ENCODE data around the gene KRT10. TPM values are rescaled to one million over a fixed set of nuclear protein-coding genes. Genes with fewer than 3 reads are reported as not detected.

Gene KRT10
- total RNA-seq: 10 to 100 TPM in 3 of 4 donors, 1 to 10 TPM in 1; 8.0 to 13.4 (median 11.3) TPM

DNA sequence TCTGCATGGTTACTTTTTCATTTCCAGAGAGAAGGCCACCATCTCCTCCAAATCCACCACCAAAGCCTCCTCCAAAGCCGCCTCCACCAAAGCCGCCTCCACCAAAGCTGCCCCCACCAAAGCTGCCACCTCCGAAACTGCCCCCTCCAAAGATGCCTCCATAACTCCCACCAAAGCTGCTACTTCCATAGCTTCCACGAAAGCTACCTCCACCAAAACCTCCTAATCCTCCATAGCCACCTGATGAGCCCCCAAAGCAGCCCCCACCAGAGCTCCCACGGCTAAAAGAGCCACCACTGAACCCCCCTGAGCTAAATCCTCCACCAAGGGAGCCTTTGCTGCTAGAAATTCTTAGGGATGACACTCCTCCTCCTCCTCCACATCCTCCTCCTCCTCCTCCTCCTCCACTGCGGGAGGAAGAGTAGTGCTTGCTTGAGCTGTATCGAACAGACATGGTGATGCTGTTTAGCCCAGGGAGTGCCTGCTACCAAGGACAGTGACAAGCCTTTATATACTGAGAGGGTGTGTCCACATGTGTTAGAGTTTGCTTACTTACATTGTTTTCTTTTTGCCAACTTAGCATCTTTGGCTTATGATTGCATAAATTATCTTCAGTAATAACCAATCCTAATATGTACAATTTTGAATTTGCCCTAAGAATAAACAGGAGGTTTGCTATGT lies at the start of gene KRT10:
Gene KRT10, minus strand, starts transcription at position 483 of the 681 bp plus-strand sequence. Its CDS starts 29 bp downstream, at position 454.
- H3K4me3 ChIP-seq: no peak within 1 kb of the TSS
- 90 to 95% methylated on average over 7 of the region's 7 CpGs for WGBS, 2 donors
- peaks cover 0 to 29% (median 10%) of the 10 kb centered on the region in 4 donors for H3K4me1 ChIP-seq
- DNase-seq (ENCODE audit: low spot score in 2 of 2): no peak
- H3K36me3 ChIP-seq: peaks cover 0 to 13% (median 0%) of the 10 kb centered on the region in 3 donors
- no peaks in the 10 kb centered on the region for H3K9me3 ChIP-seq
- TF ChIP-seq, protein P1, sequence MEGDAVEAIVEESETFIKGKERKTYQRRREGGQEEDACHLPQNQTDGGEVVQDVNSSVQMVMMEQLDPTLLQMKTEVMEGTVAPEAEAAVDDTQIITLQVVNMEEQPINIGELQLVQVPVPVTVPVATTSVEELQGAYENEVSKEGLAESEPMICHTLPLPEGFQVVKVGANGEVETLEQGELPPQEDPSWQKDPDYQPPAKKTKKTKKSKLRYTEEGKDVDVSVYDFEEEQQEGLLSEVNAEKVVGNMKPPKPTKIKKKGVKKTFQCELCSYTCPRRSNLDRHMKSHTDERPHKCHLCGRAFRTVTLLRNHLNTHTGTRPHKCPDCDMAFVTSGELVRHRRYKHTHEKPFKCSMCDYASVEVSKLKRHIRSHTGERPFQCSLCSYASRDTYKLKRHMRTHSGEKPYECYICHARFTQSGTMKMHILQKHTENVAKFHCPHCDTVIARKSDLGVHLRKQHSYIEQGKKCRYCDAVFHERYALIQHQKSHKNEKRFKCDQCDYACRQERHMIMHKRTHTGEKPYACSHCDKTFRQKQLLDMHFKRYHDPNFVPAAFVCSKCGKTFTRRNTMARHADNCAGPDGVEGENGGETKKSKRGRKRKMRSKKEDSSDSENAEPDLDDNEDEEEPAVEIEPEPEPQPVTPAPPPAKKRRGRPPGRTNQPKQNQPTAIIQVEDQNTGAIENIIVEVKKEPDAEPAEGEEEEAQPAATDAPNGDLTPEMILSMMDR (IDR thresholded peaks at IDR 0.05): no peak
- no peak for TF ChIP-seq POLR2A (IDR thresholded peaks at IDR 0.05)
- no peak for TF ChIP-seq EP300 (IDR thresholded peaks at IDR 0.05)
- H3K27me3 ChIP-seq: no peaks in the 10 kb centered on the region
- H3K27ac ChIP-seq: no peak within 1 kb of the TSS

DNA sequence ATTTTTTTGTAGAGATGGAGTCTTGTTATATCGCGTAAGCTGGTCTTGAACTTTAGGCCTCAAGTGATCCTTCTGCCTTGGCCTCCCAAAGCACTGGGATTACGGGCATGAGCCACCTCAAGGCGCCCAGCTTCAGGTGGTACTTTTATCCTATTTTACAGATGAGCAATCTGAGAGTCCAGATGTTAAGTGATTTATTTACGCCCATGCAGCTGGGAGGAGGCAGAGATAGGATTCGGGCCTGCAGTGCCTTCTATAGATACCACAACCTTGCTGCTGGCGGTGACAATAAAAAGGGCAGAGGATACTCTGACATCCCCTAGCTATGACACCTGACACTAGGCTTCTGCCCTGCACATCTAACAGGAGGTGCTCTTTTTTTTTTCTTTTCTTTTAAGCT lies 48.9 kb upstream of the KRT10 start:
- Histone ChIP-seq H3K27me3 (peaks cover 0 to 6% of the 10 kb centered on the region in 2 donors), H3K36me3 (no peaks in the 10 kb centered on the region), H3K9me3 (no peaks in the 10 kb centered on the region), H3K4me3 (no peak overlapping the region), H3K4me1 (no peaks in the 10 kb centered on the region), H3K27ac (no peak overlapping the region)
- WGBS, 2 donors: 96 to 98% methylated on average over 7 of the region's 7 CpGs
- TF ChIP-seq, protein P1 (IDR thresholded peaks at IDR 0.05): no peak
- TF ChIP-seq EP300 (IDR thresholded peaks at IDR 0.05) (no peak), POLR2A (IDR thresholded peaks at IDR 0.05) (no peak)
- no peak for DNase-seq (ENCODE audit: low spot score in 2 of 2)

DNA sequence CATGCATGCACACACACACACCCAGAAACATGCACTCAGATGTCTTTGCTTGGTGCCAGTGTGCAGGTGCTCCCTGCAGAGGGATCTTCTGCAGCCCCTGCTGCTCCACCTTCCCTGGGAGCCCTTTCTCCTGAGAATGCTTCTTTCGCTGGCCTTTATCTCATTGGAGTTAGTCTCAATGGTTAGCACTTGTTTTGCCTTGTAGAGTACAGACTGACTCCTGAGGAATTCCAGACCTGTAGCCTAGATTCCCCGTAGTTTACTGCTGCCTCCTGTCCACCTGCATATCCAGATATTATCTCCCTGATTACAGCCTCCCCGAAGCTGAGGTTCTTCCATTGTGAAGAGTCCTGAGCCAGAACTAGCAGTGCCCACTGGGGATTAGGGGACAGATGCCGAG lies 47.7 kb upstream of the KRT10 start:
- 77 to 89% methylated on average over 4 of the region's 4 CpGs for whole genome bisulfite sequencing, 2 donors
- no peak for TF ChIP-seq POLR2A (IDR thresholded peaks at IDR 0.05)
- TF ChIP-seq EP300 (IDR thresholded peaks at IDR 0.05): no peak
- TF ChIP-seq, protein P1 (IDR thresholded peaks at IDR 0.05): no peak
- Histone ChIP-seq H3K27ac (no peak overlapping the region), H3K4me1 (peaks cover 0 to under 1% (median 0%) of the 10 kb centered on the region in 4 donors), H3K9me3 (no peaks in the 10 kb centered on the region), H3K4me3 (no peak overlapping the region), H3K36me3 (no peaks in the 10 kb centered on the region), H3K27me3 (peaks cover 0 to 6% of the 10 kb centered on the region in 2 donors)
- DNase-seq (ENCODE audit: low spot score in 2 of 2): no peak

DNA sequence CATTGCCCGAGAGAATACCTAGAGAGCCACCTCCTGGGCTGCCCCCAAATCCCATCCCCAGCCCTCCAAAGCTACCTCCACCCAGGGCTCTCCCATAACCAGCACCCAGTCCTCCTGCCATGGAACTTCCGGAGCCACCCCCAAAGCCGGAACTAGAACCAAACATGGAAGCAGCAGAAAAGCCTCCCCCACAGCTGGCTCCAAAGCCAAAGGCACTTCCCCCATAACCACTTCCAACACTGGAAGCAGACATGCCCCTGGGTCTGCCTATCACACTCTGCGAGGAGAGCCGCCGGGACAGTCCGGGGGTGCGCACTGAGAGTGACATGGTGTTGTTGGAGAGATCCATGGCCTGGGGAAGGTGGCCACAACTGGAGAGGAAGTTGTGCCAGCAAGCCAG lies 44.4 kb upstream of the KRT10 start, which contains the start of gene KRT12:
Gene KRT12, minus strand, starts transcription at position 386 of the 400 bp plus-strand sequence. Its CDS starts 37 bp downstream, at position 349.
- H3K4me1 ChIP-seq: peaks cover 0 to 6% (median 0%) of the 10 kb centered on the region in 4 donors
- WGBS, 2 donors: 91 to 98% methylated on average over 8 of the region's 8 CpGs
- no peak for DNase-seq (ENCODE audit: low spot score in 2 of 2)
- H3K9me3 ChIP-seq: no peaks in the 10 kb centered on the region
- no peaks in the 10 kb centered on the region for H3K36me3 ChIP-seq
- no peak within 1 kb of the TSS for H3K4me3 ChIP-seq
- TF ChIP-seq, protein P1 (IDR thresholded peaks at IDR 0.05): no peak
- no peak for TF ChIP-seq POLR2A (IDR thresholded peaks at IDR 0.05)
- H3K27ac ChIP-seq: no peak within 1 kb of the TSS
- peaks cover 0 to 6% of the 10 kb centered on the region in 2 donors for H3K27me3 ChIP-seq

DNA sequence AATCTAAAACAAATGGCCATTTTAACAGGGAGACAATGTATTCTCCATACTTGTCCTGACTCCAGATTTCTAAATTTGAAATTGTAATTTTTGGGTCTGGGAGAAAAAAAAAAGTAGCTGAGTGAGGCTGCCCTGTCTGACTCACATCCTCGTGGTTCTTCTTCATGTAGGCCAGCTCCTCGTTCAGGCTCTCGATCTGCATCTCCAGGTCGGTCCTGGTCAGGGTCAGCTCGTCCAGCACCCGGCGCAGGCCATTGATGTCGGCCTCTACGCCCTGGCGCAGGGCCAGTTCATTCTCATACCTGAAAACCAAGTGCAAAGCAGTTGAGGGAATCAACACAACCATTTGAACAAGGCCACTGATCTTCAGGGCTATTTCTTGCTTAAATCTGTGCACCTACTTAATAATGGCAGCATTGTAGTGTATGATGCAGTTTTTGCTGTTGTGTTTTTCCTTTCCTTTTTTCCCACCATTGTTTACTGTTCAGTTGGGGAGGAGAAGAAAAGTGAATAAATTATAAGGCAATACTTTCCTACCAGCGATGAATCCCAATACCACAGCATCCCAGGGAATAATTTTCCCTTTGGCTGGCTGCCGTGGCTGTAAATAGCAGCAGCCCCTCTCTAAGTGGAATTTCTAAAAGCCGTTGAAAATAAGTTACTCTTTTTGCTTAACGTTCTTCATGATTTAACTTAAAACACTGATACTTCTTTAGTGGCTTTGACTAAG lies 42.4 kb upstream of the KRT10 start:
- TF ChIP-seq, protein P1 (IDR thresholded peaks at IDR 0.05): no peak
- TF ChIP-seq EP300 (IDR thresholded peaks at IDR 0.05) (no peak), POLR2A (IDR thresholded peaks at IDR 0.05) (no peak)
- Histone ChIP-seq H3K4me1 (peaks cover 0 to 6% (median 0%) of the 10 kb centered on the region in 4 donors), H3K27ac (peak overlapping the region in 1 of 4 donors; percentile 58), H3K4me3 (no peak overlapping the region), H3K9me3 (no peaks in the 10 kb centered on the region), H3K27me3 (peaks cover 0 to under 1% of the 10 kb centered on the region in 2 donors), H3K36me3 (no peaks in the 10 kb centered on the region)
- WGBS, 2 donors: 49 to 54% methylated on average over 14 of the region's 14 CpGs
- DNase-seq (ENCODE audit: low spot score in 2 of 2): no peak
